Fibroblast of the conjunctiva (primary cell): ENCODE measurements around the gene RNF208.

Experiments
- DNase-seq: peaks from one replicate; pipeline ENCODE4 v3.0.0-alpha.2; 2010; ENCODE audit warnings: low read depth

The RNF208 gene, protein sequence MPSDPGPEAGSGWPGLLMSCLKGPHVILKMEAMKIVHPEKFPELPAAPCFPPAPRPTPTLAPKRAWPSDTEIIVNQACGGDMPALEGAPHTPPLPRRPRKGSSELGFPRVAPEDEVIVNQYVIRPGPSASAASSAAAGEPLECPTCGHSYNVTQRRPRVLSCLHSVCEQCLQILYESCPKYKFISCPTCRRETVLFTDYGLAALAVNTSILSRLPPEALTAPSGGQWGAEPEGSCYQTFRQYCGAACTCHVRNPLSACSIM

DNA sequence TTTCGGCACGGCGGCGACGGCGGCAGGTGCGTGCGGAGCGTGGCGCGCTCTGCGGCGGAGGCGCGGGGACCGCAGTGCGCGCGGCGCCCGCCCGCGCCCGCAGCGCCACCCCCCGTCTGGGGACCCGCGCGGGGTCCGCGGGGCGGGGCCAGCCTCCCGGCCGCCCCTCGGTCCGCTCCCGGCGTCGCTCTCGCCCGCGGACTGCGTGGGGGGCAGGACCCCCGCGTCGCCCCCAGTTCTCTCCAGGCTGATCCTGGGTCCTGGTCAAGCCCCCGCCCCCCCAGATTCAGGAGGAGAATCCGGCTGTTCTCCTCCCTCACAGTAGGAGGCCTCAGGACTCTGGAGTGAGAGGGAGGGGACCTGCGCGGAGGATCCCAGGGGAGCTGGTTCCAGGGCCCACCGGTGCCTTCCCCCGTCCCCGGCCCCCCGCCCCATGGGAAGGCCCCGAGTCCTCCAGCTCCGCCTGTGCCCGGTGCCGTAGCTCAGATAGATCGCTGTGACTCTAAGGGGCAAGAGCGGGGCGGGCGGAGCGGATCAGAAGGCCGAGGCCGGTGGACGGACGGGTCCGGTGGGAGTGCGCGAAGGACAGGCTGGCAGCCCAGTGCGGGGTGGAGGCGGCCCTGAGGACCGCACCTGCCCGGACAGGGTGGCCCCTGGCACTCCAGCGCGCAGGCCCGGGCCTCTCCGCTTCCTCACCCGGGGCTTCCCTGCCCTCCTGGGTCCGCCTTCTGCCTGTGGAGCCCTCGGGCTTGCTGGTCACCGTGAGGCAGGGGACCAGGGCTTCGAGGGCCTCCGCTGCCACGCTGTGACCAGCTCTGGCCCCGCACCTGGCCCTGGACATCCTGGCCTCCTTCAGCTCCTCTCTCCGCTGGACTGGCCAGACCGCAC lies at the start of gene RNF208:
TSS of gene RNF208 (minus strand) at position 51 of the 888 bp plus-strand sequence. CDS start 1,028 bp downstream, outside the sequence.
- DNase-seq = no peak

DNA sequence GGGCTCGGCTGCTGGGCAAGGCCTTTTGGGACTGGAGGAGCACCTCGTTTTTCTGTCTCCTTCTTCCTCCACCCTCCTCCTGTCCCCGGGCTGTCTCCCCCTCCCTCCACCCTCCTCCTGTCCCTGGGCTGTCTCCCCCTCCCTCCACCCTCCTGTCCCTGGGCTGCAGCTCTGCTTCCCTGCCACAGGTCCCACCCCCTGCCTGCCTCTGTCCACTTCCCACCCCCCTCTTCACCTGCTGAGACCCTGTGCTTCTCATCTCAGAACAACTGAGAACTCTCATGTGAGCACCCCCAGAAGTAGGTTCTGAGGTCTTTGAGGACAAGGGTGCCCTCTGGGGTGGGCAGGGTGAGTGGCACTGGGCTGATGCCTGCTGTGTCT lies 49.6 kb upstream of the RNF208 start:
- no peak for DNase-seq

DNA sequence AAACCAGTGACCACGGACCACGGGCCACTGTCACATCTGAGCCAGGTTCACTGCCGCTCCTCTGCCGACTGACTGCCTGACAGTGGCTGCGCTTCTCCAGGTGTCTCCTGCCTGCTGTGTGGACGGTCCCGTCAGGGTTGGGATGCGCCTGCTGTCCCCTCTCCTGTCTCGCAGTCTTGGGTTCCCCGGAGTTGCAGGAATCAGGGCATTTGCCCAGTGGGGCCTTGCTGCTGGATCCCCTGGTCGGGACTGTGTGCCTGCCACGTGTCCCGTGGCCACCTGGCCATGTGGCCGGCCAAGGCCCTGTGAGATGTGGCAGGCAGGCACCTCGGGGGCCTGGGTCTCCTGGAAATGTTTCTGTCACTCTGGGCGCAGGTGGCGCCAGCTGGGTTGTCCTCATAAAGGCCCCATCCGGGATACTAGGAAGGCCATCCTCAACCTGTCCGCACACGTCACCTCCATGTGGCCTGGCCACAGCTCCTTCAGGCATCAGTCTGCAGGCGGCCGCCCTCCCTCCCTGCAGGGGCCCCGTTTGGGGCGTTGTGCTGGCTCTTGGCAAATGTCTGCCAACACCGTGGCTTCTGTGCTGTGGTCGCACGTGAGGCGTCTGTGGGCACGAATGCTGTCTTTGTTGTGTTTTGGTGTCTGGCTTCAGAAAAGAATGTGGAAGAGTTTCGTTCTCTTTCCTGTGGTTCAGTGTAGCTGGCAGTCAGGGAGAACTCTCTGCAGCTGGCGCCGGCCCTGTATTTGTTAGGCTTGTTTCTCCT lies 49.1 kb upstream of the RNF208 start:
- DNase-seq = no peak

DNA sequence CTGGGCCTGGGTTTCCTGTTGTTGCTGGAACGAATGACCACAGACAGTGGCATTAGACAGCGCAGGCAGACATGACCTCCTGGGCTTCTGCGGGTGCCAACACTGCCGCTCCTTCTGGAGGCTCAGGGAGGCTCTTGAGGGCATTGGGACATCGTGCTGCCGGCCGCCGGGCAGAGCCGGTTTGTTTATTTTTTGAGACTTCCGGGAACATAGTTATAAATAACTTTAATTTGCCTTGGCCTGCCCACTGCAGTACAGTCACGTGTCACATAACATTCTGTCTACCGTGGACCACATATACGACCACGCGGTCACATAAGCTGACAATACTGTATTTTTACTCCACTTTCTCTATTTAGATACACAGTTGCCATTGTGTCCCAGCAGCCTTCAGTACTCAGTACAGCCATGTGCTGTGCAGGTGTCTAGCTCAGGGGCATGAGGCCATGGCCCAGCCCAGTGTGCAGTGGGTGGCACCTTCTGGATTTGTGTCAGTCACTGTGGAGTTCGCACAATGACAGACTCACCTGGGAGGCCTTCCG lies 47.3 kb upstream of the RNF208 start:
- no peak for DNase-seq

DNA sequence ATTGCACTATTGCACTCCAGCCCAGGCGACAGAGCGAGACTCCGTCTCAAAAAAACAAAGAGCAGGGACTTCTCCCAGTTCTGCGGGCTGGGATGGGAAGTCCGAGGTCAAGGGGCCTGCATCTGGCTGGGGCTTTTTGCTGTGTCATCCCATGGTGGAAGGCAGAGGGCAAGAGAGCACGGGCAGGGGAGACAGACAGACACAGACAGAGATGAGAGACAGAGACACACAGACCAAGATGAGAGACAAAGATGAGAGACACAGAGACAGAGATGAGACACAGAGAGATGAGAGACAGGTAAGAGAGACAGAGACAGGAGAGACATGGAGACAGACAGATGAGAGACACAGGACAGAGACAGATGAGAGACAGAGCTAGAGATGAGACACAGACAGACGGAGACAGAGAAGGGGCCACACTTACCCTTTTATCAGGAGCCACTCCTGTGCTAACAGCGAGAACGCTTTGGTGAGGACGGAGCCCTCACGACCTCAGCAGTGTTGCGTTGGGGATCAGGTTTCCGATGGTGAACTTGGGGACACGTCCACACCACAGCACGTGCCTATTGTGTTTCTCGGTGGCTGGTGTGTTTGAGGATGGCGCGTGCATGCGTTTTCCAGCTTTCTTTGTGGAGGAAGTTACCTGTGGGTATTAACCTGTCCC lies 46.6 kb upstream of the RNF208 start:
- no peak for DNase-seq

DNA sequence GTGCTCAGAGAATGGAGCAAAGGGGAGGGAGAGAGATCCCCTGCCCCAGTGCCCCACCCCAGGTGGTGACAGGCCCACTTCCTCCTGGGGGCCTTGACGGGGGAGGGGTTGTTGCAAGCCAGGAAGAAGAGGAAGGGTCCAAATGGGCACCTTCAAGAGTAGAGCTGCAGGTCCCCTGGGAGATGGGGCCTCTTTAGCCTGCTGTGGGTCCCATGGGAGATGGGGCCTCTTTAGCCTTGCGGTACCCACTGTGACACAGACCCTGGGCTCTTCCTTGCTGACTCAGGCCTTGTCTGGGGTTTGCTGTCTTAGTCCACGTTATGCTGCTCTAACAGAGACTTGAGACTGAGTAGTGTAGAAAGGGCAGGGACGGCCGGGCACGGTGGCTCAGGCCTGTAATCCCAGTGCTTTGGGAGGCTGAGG lies 45.9 kb upstream of the RNF208 start:
- DNase-seq = no peak

DNA sequence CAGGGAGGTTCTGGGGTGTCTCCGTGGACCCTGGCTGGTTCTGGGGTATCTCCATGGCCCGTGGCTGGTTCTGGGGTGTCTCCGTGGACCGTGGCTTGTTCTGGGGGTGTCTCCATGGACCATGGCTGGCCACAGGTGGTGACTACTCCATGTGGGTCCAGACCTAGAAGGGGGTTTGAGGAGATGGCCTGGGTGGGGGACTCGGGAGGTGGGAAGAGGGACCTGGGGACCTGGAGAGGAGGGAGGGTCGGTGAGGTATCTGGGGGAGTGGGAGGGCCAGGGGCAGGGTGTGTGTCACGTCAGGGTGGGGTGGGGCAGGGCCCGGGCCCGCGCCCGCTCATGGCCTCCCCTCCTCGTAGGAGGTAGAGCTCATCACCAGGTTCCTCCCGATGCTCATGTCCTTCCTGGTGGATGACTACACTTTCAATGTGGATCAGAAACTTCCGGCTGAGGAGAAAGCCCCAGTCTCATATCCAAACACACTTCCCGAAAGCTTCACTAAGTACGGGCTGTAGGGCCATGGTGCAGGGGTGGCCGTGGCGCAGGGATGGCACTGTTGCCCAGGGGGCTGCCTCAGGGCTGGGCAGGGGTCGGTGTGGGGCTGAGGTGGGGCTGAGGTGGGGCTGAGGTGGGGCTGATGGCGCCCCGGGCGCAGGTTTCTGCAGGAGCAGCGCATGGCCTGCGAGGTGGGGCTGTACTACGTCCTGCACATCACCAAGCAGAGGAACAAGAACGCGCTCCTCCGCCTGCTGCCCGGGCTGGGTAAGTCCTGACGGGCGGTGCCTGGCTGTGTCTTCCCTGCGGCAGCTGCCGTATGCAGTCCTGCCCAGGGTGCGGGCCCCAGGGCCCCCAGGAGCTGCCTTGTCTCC lies 44.8 kb upstream of the RNF208 start:
- DNase-seq = no peak

DNA sequence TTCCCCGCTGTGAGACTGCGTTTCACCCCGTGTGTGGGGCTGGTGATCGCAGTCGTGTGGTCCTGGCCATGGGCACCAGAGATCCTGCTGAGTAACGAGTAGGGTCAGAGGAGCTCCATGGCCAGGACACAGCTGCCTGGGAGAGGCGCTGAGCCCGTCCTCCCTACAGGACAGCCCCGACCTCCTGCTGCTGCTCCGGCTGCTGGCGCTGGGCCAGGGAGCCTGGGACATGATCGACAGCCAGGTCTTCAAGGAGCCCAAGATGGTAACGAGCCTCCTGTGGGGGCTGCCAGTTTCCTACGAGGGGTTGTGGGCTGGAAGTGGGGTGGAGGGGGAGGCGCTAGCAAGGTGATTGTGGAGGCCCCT lies 44.1 kb upstream of the RNF208 start:
- DNase-seq = no peak

DNA sequence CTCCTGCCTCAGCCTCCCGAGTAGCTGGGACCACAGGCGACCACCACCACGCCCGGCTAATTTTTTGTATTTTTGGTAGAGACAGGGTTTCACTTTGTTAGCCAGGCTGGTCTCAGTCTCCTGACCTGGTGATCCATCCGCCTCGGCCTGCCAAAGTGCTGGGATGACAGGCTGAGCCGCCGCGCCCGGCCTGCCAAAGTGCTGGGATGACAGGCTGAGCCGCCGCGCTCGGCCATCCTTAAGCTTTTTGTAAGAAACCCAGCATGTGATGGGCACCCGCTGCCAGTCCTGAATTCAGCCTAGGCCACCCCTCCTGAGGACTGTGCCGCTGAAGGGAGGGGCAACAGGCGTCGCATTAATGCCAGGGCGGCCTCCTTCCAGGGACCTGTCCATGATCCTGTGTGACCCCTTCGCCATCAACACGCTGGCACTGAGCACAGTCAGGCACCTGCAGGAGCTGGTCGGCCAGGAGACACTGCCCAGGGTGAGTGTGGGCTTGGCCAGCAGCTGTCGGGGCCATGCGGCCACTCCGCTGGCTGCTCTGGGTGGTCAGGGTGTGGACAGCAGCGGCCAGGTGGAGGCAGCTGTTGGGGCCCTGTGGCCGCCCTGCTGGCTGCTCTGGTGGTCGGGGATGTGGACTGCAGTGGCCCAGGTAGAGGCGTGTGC lies 43.6 kb upstream of the RNF208 start:
- no peak for DNase-seq

DNA sequence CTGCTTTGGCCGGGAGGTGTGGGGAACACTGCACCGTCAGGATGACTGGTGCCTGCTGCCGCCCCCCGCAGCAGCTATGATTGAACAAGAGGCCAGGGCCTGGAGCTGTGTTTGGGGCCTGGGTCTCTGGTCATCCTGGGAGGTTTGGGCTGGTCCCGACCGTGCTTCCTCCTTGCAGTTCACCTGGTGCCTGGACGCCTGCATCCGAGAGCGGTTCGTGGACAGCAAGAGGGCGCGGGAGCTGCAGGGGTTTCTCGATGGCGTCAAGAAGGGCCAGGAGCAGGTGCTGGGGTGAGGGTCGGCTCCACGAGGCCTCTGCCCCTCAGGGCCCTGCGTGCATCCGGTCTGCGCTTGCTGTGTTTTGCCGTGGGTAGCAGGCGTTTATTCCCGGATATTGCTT lies 42.0 kb upstream of the RNF208 start:
- DNase-seq = no peak

DNA sequence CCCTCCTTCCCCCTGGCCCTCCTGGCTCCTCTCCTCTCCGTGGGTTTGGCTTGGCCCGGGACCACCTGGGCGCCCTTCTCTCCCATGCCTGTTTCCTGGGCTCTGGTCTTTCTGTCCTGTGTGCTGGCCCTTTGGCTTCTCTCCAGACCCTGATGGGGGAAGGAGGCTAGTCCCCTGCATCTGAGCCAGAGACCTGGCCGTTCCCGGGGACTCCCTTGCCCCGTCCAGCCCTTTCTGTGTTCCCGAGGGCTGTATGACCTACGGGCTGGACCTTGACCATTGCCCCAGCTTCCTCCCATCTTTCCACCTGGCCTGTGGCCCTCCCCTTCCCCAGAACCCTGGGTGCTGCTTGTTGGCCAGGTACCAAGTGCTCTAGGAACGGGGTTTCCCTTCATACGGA lies 41.5 kb upstream of the RNF208 start:
- DNase-seq = no peak

DNA sequence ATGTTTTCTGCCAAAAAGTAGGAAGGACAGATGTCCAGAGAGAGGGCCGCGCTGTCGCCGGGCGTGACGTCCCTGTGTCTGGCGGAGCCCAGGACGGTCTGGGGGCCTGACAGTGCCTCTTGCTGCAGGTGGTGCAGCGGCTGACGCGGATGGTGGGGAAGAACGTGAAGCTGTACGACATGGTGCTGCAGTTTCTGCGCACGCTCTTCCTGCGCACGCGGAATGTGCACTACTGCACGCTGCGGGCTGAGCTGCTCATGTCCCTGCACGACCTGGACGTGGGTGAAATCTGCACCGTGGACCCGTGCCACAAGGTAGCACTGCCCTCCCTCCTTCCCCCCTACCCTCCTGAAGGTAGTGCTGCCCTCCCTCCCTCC lies 40.9 kb upstream of the RNF208 start:
- no peak for DNase-seq

DNA sequence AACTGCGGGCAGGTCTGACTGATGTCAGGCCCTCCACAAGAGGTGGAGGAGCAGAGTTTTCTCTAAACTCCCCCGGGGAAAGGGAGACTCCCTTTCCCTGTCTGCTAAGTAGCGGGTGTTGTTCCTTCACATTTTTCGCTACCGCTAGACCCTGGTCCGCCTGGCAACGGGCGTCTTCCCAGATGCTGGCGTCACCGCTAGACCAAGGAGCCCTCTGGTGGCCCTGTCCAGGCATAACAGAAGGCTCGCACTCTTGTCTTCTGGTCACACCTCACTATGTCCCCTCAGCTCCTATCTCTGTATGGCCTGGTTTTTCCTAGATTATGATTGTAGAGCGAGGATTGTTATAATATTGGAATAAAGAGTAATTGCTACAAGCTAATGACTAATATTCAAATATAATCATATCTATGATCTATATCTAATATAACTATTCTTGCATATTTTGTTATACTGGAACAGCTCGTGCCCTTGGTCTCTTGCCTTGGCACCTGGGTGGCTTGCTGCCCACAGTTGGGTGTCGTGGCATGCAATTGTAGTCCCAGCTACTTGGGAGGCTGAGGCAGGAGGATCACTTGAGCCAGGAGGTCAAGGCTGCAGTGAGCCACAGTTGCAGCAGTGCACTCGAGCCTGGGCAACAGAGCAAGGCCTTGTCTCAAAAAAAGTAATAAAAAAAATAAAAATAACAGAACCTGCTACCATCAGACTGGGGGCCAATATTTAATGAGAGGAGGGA lies 40.3 kb upstream of the RNF208 start:
- DNase-seq = peak; percentile 18

DNA sequence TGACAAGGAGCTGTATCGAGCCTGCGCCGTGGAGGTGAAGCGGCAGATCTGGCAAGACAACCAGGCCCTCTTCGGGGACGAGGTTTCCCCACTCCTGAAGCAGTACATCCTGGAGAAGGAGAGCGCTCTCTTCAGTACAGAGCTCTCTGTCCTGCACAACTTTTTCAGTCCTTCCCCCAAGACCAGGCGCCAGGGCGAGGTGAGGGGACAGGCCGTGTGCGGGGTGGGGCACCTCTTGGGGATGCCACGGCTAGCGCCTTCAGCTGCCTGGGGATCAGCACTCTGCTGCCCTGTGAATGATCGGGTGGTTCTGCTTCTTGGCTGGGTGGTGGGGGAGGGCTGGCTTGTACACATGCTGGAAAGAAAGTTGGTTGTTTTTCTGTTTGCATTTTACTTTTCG lies 34.8 kb upstream of the RNF208 start:
- DNase-seq = no peak

DNA sequence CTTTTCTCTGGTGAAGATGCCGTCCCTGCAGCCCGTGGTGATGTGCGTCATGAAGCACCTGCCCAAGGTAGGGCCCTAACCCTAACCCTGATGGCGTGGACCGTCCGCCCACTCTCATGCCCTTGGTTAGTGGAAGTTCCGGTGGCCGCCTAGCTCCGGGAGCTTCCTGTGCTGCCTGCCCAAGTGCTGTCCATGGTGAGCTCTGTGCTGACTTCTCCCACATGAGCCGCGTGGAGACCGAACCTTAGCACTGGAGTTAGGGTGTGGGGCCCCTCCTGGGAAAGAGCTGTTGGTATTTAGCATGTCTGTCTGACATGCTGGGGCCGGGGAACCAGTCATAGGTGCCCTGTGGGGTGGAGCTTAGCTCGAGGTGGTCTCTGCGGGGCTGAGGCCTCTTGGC lies 34.3 kb upstream of the RNF208 start:
- no peak for DNase-seq

DNA sequence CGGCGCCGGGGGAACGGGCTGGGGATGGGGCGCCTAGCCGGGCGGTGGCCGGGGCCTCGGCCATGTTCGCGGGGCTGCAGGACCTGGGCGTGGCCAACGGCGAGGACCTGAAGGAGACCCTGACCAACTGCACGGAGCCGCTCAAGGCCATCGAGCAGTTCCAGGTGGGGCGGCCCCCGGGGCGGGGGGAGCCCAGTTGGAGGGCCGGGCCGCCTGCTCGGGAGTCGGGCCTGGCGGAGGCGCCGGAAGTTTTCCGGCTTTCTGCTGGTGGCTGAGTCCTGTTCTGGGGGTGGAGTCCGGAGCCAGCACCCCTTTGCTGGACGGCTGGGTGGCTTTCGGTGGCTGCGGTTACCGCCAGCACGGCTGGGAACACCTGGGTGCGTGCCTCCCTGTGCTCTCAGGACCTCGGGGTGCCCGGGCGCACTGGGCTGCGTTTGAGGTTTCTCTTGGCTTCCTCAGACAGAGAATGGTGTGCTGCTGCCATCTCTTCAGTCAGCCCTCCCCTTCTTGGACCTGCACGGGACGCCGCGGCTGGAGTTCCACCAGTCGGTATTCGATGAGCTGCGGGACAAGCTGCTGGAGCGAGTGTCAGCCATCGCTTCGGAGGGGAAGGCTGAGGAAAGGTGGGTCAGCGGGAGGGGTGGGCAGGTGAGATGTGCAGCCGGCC lies 33.5 kb upstream of the RNF208 start:
- no peak for DNase-seq

DNA sequence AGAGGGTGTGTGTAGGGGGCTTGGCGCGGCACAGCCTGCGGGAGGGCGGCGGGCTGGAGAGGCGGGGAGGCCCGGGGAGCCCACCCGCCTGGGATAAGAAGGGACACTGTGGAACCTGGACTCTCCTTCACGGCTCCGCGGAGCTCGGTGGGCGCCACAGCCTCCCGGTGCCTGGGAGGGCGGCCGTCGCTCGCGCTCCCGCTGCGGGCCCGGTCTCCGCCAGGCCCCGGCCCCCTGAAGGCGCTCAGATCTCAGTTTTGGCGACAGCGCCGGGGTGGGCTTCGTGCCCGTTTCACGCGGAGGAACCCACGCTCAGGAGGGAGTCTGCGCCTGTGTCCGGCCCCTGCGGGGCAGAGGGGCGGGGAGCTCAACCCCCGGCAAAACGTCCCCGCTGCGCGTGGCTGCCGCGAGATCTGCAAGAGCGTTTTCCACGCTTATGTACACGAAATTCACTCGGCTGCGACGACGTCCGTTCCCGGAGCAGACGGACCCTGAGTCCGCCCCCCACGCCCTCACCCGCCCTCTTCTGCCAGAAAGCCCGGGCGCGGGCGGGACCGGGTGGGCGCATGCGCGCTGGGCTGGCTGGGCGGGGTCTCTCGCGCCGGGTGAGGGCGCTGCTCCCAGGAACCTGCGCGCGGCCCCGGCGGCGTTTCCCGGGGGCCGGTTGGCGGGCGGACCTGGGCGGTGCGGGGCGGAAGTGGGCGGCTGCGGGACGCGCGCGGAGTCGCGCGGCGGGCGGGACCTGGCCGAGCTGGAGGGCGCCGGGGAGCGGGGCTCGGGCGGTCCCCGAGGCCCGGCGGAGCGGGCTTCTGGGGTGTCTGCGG lies 32.8 kb upstream of the RNF208 start, which contains the start of gene NELFB:
TSS of gene NELFB (plus strand) at position 704 of the 824 bp plus-strand sequence.
- peak; percentile 68 for DNase-seq
